Measurements from ENCODE around the gene CHST11. TPM values are rescaled to one million over a fixed set of nuclear protein-coding genes. Genes with fewer than 3 reads are reported as not detected.

Gene CHST11
- total and polyA plus RNA-seq, 2 of the 4 experiments (the other 2 are of a cell fraction): 1.4 to 2.7 TPM

GRCh38 chr12:104665296-104665695 is 208.5 kb downstream of the CHST11 start:
- no peak overlapping the region for H2BK5ac ChIP-seq (ENCODE audit: low read depth, low read length, poor library complexity, severe bottlenecking)
- no peak overlapping the region for H3K56ac ChIP-seq (ENCODE audit: extremely low read depth, insufficient read depth, low read length)
- no peak overlapping the region for H3K4me2 ChIP-seq (ENCODE audit: low read depth, low read length)
- dilution Hi-C loops (cut with HindIII; ENCODE audit: low sequenced_read_pairs, unreplicated experiment) (no loop called here), in situ Hi-C loops (cut with MboI; ENCODE audit: low sequenced_read_pairs) (no loop called here), intact Hi-C loops (cut with micrococcal nuclease) (no loop called here)
- H3K9me3 ChIP-seq (ENCODE audit: control insufficient read depth, insufficient read depth, low read length): no peaks in the 10 kb centered on the region
- H3K14ac ChIP-seq (replicated peaks; ENCODE audit: low read depth, low read length): no peak overlapping the region
- DNase-seq (no peak), ATAC-seq (ENCODE audit: low read depth) (no peak)
- no peak overlapping the region for H2BK20ac ChIP-seq (ENCODE audit: low read depth, low read length)
- no peaks in the 10 kb centered on the region for H3K79me1 ChIP-seq (ENCODE audit: low read depth in 1 of 2, low read length in 2 of 2)
- WGBS, 2 experiments (ENCODE audit: extremely low coverage in 2 of 2, insufficient read length in 1 of 2): no CpG with 5 or more reads among the region's 4 CpGs
- no peak overlapping the region for H4K5ac ChIP-seq (ENCODE audit: low read depth, low read length)
- no peak overlapping the region for H3K18ac ChIP-seq (ENCODE audit: low read depth, low read length)
- ChIA-PET POLR2A (ENCODE audit: unreplicated experiment) (no interaction called here), CTCF (no interaction called here)
- H2BK120ac ChIP-seq (ENCODE audit: low read depth, low read length): no peak overlapping the region
- TF ChIP-seq RFX5 (IDR thresholded peaks at IDR 0.05; ENCODE audit: low read depth, low read length): no peak
- peaks cover 3% of the 10 kb centered on the region for H3K27me3 ChIP-seq (ENCODE audit: control insufficient read depth, insufficient read depth, low read length)
- H4K91ac ChIP-seq (ENCODE audit: insufficient read depth, low read depth, low read length): no peak overlapping the region
- peaks cover 1% of the 10 kb centered on the region; the same call in 1 of the 2 replicates for H3K9me1 ChIP-seq (ENCODE audit: insufficient read depth, low read length)
- no peaks in the 10 kb centered on the region for H4K20me1 ChIP-seq (ENCODE audit: insufficient read depth, low read length)
- no peak overlapping the region for H2AK5ac ChIP-seq (ENCODE audit: low read depth, low read length)
- H3K4me3 ChIP-seq (ENCODE audit: insufficient read depth, low read depth, low read length): no peak overlapping the region
- no peak overlapping the region for H2BK15ac ChIP-seq (ENCODE audit: low read depth, low read length)
- no peak overlapping the region for H2AK9ac ChIP-seq (replicated peaks; ENCODE audit: low read depth, low read length, poor library complexity)
- H3K4ac ChIP-seq (ENCODE audit: low read depth, low read length): no peak overlapping the region
- no peak overlapping the region for H3K23ac ChIP-seq (ENCODE audit: low read depth, low read length)
- no peak overlapping the region for H4K8ac ChIP-seq (ENCODE audit: low read depth in 2 of 2, low read length in 2 of 2)
- BruUV-seq (replicated peaks): no TSS peak
- no peak overlapping the region for H3K27ac ChIP-seq (ENCODE audit: insufficient read depth, low read length)
- H2AFZ ChIP-seq (replicated peaks; ENCODE audit: low read length, poor library complexity): no peak overlapping the region
- H3K9ac ChIP-seq (ENCODE audit: low read depth, low read length): no peak overlapping the region
- H3K36me3 ChIP-seq (ENCODE audit: control insufficient read depth, insufficient read depth, low read length): no peaks in the 10 kb centered on the region
- 0 out of 2 replicates have a peak, but pooled peaks cover 2% of the 10 kb centered on the region for H3K4me1 ChIP-seq (ENCODE audit: control insufficient read depth, insufficient read depth, low read length)
